GM13977 (cell line): ENCODE results near the gene ALB.
"Not testable (repeated sequence)": the region's sequence is repeated elsewhere in the genome, so short reads cannot be mapped to it uniquely, and the experiment has no call there.

ENCODE experiments used
- DNase-seq: peaks from one replicate; pipeline ENCODE4 v3.0.0; 2012; ENCODE audit warnings: low spot score
- in situ Hi-C: fragments of 300-500 bp; cut with MboI; formaldehyde crosslinking; loops from one replicate; pipeline ENCODE4 v1.12.0; 2022; ENCODE audit warnings: low sequenced_read_pairs, low pct_unique_long_range_greater_than_20kb, mixed read lengths, inconsistent platforms; ENCODE audit not compliant: unreplicated experiment
- TF ChIP-seq, protein P1 (sequence below): IDR thresholded peaks from 2 replicates; pipeline ENCODE4 v1.5.1; 2012; ENCODE audit warnings: mild to moderate bottlenecking, control low read depth; ENCODE audit not compliant: insufficient read depth; ENCODE audit errors: extremely low read depth, missing control alignments

The ALB gene

DNA sequence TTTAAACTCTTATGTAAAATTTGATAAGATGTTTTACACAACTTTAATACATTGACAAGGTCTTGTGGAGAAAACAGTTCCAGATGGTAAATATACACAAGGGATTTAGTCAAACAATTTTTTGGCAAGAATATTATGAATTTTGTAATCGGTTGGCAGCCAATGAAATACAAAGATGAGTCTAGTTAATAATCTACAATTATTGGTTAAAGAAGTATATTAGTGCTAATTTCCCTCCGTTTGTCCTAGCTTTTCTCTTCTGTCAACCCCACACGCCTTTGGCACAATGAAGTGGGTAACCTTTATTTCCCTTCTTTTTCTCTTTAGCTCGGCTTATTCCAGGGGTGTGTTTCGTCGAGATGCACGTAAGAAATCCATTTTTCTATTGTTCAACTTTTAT is at the start of gene ALB:
ALB (plus strand) TSS at position 246 of the 400 bp plus-strand sequence; CDS start at position 287, 41 bp downstream.
- no peak for DNase-seq
- in situ Hi-C loops, result no loop called here
- TF ChIP-seq, protein P1, sequence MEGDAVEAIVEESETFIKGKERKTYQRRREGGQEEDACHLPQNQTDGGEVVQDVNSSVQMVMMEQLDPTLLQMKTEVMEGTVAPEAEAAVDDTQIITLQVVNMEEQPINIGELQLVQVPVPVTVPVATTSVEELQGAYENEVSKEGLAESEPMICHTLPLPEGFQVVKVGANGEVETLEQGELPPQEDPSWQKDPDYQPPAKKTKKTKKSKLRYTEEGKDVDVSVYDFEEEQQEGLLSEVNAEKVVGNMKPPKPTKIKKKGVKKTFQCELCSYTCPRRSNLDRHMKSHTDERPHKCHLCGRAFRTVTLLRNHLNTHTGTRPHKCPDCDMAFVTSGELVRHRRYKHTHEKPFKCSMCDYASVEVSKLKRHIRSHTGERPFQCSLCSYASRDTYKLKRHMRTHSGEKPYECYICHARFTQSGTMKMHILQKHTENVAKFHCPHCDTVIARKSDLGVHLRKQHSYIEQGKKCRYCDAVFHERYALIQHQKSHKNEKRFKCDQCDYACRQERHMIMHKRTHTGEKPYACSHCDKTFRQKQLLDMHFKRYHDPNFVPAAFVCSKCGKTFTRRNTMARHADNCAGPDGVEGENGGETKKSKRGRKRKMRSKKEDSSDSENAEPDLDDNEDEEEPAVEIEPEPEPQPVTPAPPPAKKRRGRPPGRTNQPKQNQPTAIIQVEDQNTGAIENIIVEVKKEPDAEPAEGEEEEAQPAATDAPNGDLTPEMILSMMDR, result no peak

DNA sequence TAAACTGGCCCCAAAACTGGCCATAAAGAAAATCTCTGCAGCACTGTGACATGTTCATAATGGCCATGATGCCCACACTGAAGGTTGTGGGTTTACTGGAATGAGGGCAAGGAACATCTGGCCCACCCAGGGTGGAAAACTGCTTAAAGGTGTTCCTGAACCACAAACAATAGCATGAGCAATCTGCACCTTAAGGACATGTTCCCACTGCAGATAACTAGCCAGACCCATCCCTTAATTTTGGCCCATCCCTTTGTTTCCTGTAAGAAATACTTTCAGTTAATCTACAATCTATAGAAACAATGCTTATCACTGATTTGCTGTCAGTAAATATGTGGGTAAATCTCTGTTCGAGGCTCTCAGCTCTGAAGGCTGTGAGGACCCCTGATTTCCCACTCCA is 46.9 kb upstream of the ALB start:
- in situ Hi-C loops, DNase-seq: not testable (repeated sequence)

DNA sequence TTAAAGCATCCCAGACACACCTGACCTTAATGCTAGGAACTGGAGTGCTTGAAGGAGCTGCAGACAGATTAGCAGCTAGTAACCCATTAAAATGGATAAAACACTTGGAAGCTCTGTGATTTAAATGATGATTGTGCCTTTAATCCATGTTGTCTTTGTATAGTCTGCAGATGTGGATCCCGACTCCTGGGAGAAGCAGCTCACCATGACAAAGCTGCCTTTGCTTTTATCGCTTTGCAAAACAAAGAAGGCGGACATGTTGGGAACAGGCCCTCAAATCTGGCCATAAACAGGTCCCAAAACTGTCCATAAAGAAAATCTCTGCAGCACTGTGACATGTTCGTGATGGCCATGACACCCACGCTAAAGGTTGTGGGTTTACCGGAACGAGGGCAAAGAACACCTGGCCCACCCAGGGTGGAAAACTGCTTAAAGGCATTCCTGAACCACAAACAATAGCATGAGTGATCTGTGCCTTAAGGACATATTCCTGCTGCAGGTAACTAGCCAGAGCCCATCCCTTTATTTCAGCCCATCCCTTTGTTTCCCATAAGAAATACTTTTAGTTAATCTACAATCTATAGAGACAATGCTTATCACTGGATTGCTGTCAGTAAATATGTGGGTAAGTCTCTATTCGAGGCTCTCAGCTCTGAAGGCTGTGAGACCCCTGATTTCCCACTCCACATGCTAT is 34.4 kb upstream of the ALB start:
- in situ Hi-C loops, DNase-seq: not testable (repeated sequence)

DNA sequence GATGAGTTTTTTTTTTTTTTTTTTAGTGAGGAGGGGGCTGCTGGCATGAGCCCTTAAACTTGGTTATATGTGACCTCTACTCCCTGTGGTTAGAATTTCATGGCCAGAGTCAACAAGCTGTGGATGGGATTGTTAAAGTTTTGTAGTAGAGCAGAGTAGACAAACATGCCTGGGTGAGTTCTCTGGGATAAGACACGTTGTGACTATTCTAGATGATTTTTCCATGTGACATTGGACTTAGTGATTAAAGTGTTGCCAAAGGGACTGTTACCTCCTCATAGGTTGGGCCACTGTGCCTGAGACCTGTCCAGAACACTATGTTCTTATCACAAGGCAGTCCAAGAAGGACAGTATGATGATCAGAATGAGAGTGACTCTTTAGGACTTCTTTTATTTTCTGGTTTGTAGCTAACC is 28.8 kb upstream of the ALB start:
- DNase-seq, result no peak
- TF ChIP-seq, protein P1, result no peak
- in situ Hi-C loops, result no loop called here

DNA sequence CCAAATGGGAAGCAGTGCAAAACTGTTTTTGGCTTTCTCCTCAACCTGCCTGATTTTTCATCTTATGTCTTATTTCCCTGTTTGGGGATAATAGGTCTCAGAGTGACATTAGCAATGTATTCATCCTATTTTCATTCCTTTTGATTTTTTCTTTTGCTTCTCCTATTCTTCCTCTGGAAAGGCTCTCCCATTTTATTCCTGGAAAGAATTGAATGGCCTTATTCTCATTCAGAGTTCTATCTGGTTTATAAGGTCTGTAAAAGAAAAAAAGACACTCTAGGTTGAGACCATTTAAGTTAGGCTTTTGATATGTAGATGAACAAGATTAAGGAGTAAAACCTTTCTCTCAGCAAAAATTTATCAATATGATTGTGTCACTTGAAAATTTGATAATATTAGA is 27.8 kb upstream of the ALB start:
- DNase-seq, result no peak
- in situ Hi-C loops, result no loop called here
- TF ChIP-seq, protein P1, result no peak

DNA sequence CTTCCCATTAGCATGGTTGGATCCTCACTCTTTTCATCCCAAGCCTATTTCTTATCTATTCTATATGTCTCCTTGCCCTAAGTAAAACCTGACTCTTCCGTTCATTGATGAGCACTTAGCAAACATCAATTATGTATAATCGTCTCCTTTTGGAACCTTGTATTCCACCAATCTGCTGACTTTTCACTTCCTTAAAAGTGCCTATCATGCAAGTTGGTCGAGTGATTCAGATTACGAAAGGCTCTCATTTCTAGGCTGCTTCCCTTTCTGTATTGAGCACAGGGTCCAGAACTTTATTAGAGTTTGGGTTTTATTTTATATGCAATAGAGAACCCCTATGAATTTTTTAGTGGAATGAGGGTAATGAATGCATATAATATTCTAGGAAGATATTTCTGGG is 27.1 kb upstream of the ALB start:
- TF ChIP-seq, protein P1, result no peak
- in situ Hi-C loops, result no loop called here
- no peak for DNase-seq

DNA sequence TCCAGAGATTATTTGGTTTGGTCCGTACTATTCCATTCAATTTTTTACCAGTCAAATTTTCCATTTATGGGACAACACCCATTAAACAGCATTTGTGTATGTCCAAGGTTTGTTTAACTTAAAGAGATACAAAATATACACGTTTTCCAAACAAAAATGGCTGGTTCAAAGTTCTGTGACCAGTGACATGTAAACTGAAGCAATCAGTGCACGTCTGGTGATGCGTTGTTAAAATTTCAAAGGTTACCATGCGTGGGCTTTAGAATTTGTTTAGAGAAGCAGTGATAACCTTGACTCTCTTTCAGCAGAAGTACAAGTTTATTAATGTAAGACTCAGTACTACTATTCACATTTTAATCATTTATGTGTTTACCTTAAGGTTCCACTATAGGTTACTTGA is 25.2 kb upstream of the ALB start:
- in situ Hi-C loops, result no loop called here

More for the DNA sequence above, 25.2 kb upstream of the ALB start:
- DNase-seq, result no peak
- TF ChIP-seq, protein P1, result no peak
